Measurements from ENCODE around the gene FZD8.

The FZD8 gene

DNA sequence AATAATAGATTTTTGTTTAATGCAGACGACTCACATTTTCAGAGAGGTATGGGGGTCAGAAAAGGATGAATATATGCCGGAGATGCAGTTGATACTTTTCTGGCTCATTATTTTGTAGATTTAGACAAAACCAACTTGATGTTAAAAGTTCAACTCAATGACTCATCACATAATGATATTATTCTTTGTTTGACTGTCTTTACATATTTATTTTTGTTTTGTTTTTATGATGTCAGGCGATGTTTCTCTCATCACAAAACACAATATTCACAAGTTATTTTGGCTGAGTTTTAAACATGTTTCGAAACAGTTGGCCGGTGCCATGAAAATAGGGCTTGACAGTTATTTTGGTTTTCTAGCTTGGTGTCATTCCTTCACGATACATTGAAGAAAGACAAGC is 35.7 kb downstream of the FZD8 start:
- DNase-seq (ENCODE audit: low spot score): no peak
- Mint-ChIP-seq H3K4me1 (ENCODE audit: low read depth) (peaks cover 5% of the 10 kb centered on the region), H3K27ac (no peak overlapping the region), H3K36me3 (ENCODE audit: low read depth) (no peaks in the 10 kb centered on the region), H3K9me3 (no peaks in the 10 kb centered on the region), H3K27me3 (ENCODE audit: low read depth) (peaks cover 25% of the 10 kb centered on the region), H3K4me3 (no peak overlapping the region)

DNA sequence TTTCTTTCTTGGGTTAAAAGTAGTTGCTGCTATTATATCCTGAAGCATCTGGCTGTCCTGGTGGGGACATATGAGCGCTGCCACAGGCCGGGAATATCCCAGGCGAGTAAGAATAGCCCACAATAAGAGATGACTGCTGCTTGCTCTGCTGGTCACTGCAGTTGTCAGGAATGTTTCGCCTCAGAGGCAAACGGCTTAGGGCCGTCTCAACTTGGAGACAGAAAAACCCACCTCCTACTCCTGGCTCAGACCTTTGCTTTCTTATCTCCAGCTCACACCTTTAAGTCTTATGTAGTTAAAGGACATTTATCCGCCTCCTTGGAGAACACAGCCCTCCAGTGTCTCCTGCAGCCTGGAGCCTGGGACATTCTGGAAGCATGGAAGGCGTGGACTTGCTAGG is 36.9 kb downstream of the FZD8 start, which contains the start of gene GJD4:
Gene GJD4, plus strand, starts transcription at position 151 of the 400 bp plus-strand sequence. Its CDS starts 227 bp downstream, at position 378.
- H3K4me1 Mint-ChIP-seq (ENCODE audit: low read depth): peaks cover 5% of the 10 kb centered on the region
- H3K36me3 Mint-ChIP-seq (ENCODE audit: low read depth): no peaks in the 10 kb centered on the region
- peaks cover 25% of the 10 kb centered on the region for H3K27me3 Mint-ChIP-seq (ENCODE audit: low read depth)
- no peaks in the 10 kb centered on the region for H3K9me3 Mint-ChIP-seq
- no peak within 1 kb of the TSS for H3K4me3 Mint-ChIP-seq
- no peak within 1 kb of the TSS for H3K27ac Mint-ChIP-seq
- DNase-seq (ENCODE audit: low spot score): no peak

DNA sequence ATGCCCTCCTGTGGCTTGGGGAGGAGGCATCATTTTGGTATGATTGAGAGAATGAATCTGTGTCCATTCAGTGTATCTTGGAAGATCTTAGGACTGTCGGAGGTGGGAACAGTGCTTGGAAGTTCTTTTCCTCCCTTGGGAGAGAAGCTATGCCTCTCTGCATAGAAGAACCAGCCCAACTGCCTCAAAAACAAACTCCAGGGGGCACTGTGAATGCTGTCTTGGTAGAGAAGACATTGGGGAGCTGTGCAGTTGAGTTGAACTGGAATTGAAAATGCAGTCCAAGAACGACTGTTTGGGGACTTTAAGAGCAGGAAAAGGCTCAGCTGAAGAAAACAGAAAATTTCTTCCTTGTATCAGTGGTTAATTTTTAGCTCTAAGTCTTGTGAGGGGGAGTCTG is 41.9 kb downstream of the FZD8 start:
- DNase-seq (ENCODE audit: low spot score): no peak
- H3K27me3 Mint-ChIP-seq (ENCODE audit: low read depth): peaks cover 8% of the 10 kb centered on the region
- no peaks in the 10 kb centered on the region for H3K36me3 Mint-ChIP-seq (ENCODE audit: low read depth)
- H3K9me3 Mint-ChIP-seq: no peaks in the 10 kb centered on the region
- no peak overlapping the region for H3K4me3 Mint-ChIP-seq
- H3K4me1 Mint-ChIP-seq (ENCODE audit: low read depth): no peaks in the 10 kb centered on the region
- no peak overlapping the region for H3K27ac Mint-ChIP-seq

DNA sequence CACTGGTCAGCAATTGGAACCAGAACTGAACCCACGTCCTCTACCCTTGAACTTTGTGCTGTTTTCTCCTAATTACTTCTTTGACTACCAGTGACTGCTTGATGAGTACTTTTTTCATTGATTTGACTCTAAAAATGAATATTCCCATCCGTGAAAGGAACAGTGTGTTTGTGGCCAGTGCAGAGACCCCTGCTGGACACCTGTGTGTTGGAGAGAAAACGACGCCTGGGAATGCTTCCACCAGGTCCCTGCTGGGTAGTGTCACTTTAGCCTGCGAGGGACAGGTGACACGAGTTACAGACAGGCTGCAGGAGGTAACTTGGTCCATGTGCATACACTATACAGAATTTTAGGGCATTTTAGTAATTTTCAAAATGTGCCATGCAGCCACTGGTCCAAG is 43.7 kb downstream of the FZD8 start:
- Mint-ChIP-seq H3K36me3 (ENCODE audit: low read depth) (no peaks in the 10 kb centered on the region), H3K4me1 (ENCODE audit: low read depth) (no peaks in the 10 kb centered on the region), H3K9me3 (no peaks in the 10 kb centered on the region), H3K4me3 (no peak overlapping the region), H3K27me3 (ENCODE audit: low read depth) (peaks cover 2% of the 10 kb centered on the region), H3K27ac (no peak overlapping the region)
- DNase-seq (ENCODE audit: low spot score): no peak

DNA sequence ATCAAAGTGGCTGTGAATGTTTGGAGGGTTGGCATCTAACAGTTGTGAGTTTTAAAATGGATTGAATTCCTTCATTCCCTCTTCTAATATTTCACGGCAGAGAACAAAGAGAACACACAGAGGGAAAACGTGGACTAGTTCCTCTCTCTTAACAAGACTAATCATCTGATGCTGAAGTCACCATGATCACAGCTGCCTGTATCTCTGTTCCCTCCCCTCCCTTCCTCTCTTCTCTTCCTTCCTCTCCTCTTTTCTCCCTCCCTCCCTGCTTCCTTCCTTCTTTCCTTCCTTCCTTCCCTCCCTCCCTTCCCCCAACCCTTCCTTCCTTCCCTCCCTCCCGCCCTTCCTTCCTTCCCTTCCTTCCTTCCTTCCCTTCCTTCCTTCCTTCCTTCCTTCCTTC is 47.0 kb downstream of the FZD8 start:
- Mint-ChIP-seq H3K4me1 (ENCODE audit: low read depth) (no peaks in the 10 kb centered on the region), H3K9me3 (peaks cover 9% of the 10 kb centered on the region), H3K36me3 (ENCODE audit: low read depth) (no peaks in the 10 kb centered on the region), H3K27ac (no peak overlapping the region), H3K4me3 (no peak overlapping the region), H3K27me3 (ENCODE audit: low read depth) (peaks cover 7% of the 10 kb centered on the region)
- no peak for DNase-seq (ENCODE audit: low spot score)

DNA sequence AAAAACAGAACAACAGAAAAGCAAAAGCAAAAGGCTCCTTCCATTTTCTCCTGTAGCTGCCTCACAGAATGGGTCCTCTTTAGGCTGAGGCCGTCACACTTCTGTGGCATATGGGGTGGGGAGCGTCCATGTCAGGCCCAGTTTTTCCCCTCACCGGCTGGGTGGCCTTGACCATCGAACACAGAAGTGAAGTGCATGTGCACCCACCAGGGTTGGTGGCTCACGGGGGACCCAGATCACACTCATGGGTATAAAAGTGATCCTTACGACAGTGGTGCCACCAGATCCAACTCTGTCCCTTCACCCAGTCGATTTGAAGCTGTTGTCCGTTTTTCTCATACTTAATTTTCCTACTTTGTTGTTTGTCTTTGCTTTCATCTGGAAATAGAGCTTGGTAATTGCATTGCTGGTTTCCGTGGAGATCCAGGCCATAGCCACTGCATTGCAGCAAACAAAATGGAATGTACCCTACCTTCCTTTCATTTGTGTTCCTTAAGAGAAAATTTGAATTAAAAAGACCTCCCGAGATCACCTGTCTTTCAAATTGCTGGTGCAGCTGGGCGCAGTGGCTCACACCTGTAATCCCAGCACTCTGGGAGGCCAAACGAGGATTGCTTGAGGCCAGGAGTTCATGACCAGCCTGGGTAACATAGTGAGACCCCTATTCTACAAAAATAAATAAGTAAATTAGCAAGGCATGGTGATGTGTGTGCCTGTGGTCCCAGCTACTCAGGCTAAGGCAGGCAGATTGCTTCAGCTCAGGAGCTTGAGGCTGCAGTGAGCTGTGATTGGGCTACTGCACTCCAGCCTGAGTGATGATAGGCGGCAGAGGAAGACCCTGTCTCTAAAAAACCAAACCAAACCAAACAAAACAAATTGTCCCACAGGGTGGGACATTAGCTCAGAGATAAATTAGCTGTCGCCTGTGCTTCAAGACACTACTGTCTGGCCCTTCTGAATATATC is 47.7 kb downstream of the FZD8 start:
- no peak for DNase-seq (ENCODE audit: low spot score)
- H3K9me3 Mint-ChIP-seq: peaks cover 9% of the 10 kb centered on the region
- H3K4me1 Mint-ChIP-seq (ENCODE audit: low read depth): no peaks in the 10 kb centered on the region
- peaks cover 5% of the 10 kb centered on the region for H3K27me3 Mint-ChIP-seq (ENCODE audit: low read depth)
- H3K36me3 Mint-ChIP-seq (ENCODE audit: low read depth): no peaks in the 10 kb centered on the region
- no peak overlapping the region for H3K27ac Mint-ChIP-seq
- H3K4me3 Mint-ChIP-seq: no peak overlapping the region

DNA sequence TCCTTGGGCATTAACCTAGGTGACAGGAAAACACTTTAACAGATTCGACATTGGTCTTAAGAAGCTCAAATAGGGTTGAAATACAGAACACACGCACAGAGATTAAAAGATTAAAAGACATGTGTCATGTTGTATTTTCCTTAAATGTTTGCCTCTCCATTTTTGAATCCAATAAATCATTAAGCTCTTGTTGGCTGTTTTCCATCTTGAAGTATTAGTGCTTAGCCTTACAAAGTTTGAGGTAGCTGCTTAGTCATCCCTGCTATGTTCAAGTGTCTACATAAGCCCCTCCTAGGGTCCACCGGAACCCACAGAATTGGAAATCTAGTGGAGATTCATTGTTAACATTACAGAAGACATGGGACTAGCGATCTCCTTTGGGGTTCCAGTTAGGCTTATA is 49.7 kb downstream of the FZD8 start:
- peaks cover 9% of the 10 kb centered on the region for H3K9me3 Mint-ChIP-seq
- H3K4me1 Mint-ChIP-seq (ENCODE audit: low read depth): no peaks in the 10 kb centered on the region
- H3K27me3 Mint-ChIP-seq (ENCODE audit: low read depth): peaks cover 7% of the 10 kb centered on the region
- no peak overlapping the region for H3K4me3 Mint-ChIP-seq
- H3K27ac Mint-ChIP-seq: no peak overlapping the region
- no peaks in the 10 kb centered on the region for H3K36me3 Mint-ChIP-seq (ENCODE audit: low read depth)
- DNase-seq (ENCODE audit: low spot score): no peak

DNA sequence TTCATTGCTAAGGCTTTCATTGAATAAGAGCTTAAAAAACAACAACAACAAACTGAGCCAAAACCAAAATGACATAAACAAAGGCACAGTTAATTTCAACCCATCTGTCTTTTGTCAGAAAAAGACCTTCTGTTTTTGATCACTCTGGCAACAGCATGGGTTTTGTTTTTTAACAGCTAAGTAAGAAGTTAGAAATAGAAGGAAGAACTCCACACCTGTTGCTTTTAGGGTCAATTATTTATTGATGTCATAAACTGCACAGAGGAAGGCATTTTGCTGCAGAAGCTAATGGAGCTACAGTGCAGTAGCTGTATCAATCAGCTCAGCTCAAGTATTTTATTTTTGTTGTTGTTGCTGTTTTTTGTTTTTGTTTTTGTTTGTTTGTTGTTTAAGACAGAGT is 53.3 kb downstream of the FZD8 start:
- H3K9me3 Mint-ChIP-seq: peaks cover 9% of the 10 kb centered on the region
- no peak overlapping the region for H3K27ac Mint-ChIP-seq
- no peak for DNase-seq (ENCODE audit: low spot score)
- no peaks in the 10 kb centered on the region for H3K36me3 Mint-ChIP-seq (ENCODE audit: low read depth)
- no peak overlapping the region for H3K4me3 Mint-ChIP-seq
- peaks cover 7% of the 10 kb centered on the region for H3K27me3 Mint-ChIP-seq (ENCODE audit: low read depth)
- H3K4me1 Mint-ChIP-seq (ENCODE audit: low read depth): no peaks in the 10 kb centered on the region

Data from T-helper 2 cell treated with Interferon-gamma antibody and Interleukin-4, amounts not matched to agents 5 μg/mL and 100 μg/mL, for 36 hours (primary cell).